ENCODE results near the gene SH3RF3. TPM values are rescaled to one million over a fixed set of nuclear protein-coding genes. Genes with fewer than 3 reads are reported as not detected.

Gene SH3RF3
- polyA plus RNA-seq, 1 donor (not counting 4 experiments of a cell fraction or from before 2014, with no cell fraction given), result 0.08 TPM

- no peak for TF ChIP-seq EZH2 (IDR thresholded peaks at IDR 0.05; ENCODE audit: low read length)
- no peak for TF ChIP-seq CTCF (optimal IDR thresholded peaks at IDR 0.05 in 1 of 3, IDR thresholded peaks at IDR 0.05 in 1 of 3, conservative IDR thresholded peaks at IDR 0.05 in 1 of 3; ENCODE audit: extremely low read depth in 1 of 3, insufficient read depth in 2 of 3, low read length in 3 of 3)
- Histone ChIP-seq H3K36me3 (ENCODE audit: control insufficient read depth in 2 of 2, extremely low read depth in 1 of 2, insufficient read depth in 2 of 2, low read length in 2 of 2) (no peaks in the 10 kb centered on the region), H3K79me2 (ENCODE audit: control insufficient read depth, insufficient read depth, low read length) (no peaks in the 10 kb centered on the region), H4K20me1 (ENCODE audit: control insufficient read depth, extremely low read depth, insufficient read depth, low read length) (peaks cover 2% of the 10 kb centered on the region), H3K9ac (ENCODE audit: control insufficient read depth, extremely low read depth, insufficient read depth, low read length) (no peak overlapping the region), H3K4me1 (ENCODE audit: control insufficient read depth, extremely low read depth, insufficient read depth, low read length) (no peaks in the 10 kb centered on the region), H3K4me2 (ENCODE audit: control insufficient read depth, extremely low read depth, insufficient read depth, low read depth, low read length) (no peak overlapping the region), H2AFZ (ENCODE audit: control insufficient read depth, low read length) (no peak overlapping the region), H3K9me3 (ENCODE audit: control insufficient read depth, low read depth, low read length) (no peaks in the 10 kb centered on the region), H3K4me3 (ENCODE audit: control insufficient read depth in 2 of 3, extremely low read depth in 1 of 3, insufficient read depth in 2 of 3, low read depth in 1 of 3, low read length in 3 of 3) (no peak overlapping the region), H3K27ac (ENCODE audit: control insufficient read depth, insufficient read depth, low read length) (no peak overlapping the region), H3K27me3 (ENCODE audit: control insufficient read depth, extremely low read depth, insufficient read depth, low read length) (peaks cover 53% of the 10 kb centered on the region), H3K9me1 (ENCODE audit: control insufficient read depth, extremely low read depth, insufficient read depth, low read length) (no peaks in the 10 kb centered on the region)
- DNase-seq (ENCODE audit: low read depth, low spot score) (no peak), FAIRE-seq (no peak)
- dilution Hi-C loops (cut with MboI; ENCODE audit: extremely low pct_ligation_motif_present, low sequenced_read_pairs), result no loop called here
Measured at GRCh38 chr2:109195193-109196045, 66.4 kb downstream of the SH3RF3 start.

- H3K36me3 ChIP-seq (ENCODE audit: control insufficient read depth in 2 of 2, extremely low read depth in 1 of 2, insufficient read depth in 2 of 2, low read length in 2 of 2), result no peaks in the 10 kb centered on the region
- FAIRE-seq (no peak), DNase-seq (ENCODE audit: low read depth, low spot score) (no peak)
- no peak overlapping the region for H2AFZ ChIP-seq (ENCODE audit: control insufficient read depth, low read length)
- no peak overlapping the region for H3K4me2 ChIP-seq (ENCODE audit: control insufficient read depth, extremely low read depth, insufficient read depth, low read depth, low read length)
- peaks cover 2% of the 10 kb centered on the region for H4K20me1 ChIP-seq (ENCODE audit: control insufficient read depth, extremely low read depth, insufficient read depth, low read length)
- peaks cover 60% of the 10 kb centered on the region for H3K27me3 ChIP-seq (ENCODE audit: control insufficient read depth, extremely low read depth, insufficient read depth, low read length)
- H3K9ac ChIP-seq (ENCODE audit: control insufficient read depth, extremely low read depth, insufficient read depth, low read length), result no peak overlapping the region
- TF ChIP-seq EZH2 (IDR thresholded peaks at IDR 0.05; ENCODE audit: low read length) (no peak), CTCF (optimal IDR thresholded peaks at IDR 0.05 in 1 of 3, IDR thresholded peaks at IDR 0.05 in 1 of 3, conservative IDR thresholded peaks at IDR 0.05 in 1 of 3; ENCODE audit: extremely low read depth in 1 of 3, insufficient read depth in 2 of 3, low read length in 3 of 3) (no peak)
- H3K4me1 ChIP-seq (ENCODE audit: control insufficient read depth, extremely low read depth, insufficient read depth, low read length), result no peaks in the 10 kb centered on the region
- no peak overlapping the region for H3K27ac ChIP-seq (ENCODE audit: control insufficient read depth, insufficient read depth, low read length)
- H3K9me1 ChIP-seq (ENCODE audit: control insufficient read depth, extremely low read depth, insufficient read depth, low read length), result no peaks in the 10 kb centered on the region
- H3K9me3 ChIP-seq (ENCODE audit: control insufficient read depth, low read depth, low read length), result no peaks in the 10 kb centered on the region
- no peak overlapping the region for H3K4me3 ChIP-seq (ENCODE audit: control insufficient read depth in 2 of 3, extremely low read depth in 1 of 3, insufficient read depth in 2 of 3, low read depth in 1 of 3, low read length in 3 of 3)
- H3K79me2 ChIP-seq (ENCODE audit: control insufficient read depth, insufficient read depth, low read length), result no peaks in the 10 kb centered on the region
- dilution Hi-C loops (cut with MboI; ENCODE audit: extremely low pct_ligation_motif_present, low sequenced_read_pairs), result no loop called here
Measured at GRCh38 chr2:109196081-109196875, 67.3 kb downstream of the SH3RF3 start.

Measured in keratinocyte (primary cell).